GM23248 (cell line): ENCODE data around the gene PGBD5.

Experiments used
- EZH2 ChIP-seq: fragments of 200-600 bp; sonication (generic); IDR thresholded peaks from 2 replicates; pipeline ENCODE4 v1.6.1; 2018; ENCODE audit warnings: antibody characterized with exemption, mild to moderate bottlenecking; ENCODE audit not compliant: insufficient read depth, poor library complexity, severe bottlenecking
- EZH2phosphoT487 ChIP-seq: fragments of 200-600 bp; sonication (generic); IDR thresholded peaks from 2 replicates; pipeline ENCODE4 v1.6.1; 2018; ENCODE audit warnings: antibody characterized with exemption, moderate library complexity, mild to moderate bottlenecking, low read depth; ENCODE audit not compliant: insufficient read depth

DNA sequence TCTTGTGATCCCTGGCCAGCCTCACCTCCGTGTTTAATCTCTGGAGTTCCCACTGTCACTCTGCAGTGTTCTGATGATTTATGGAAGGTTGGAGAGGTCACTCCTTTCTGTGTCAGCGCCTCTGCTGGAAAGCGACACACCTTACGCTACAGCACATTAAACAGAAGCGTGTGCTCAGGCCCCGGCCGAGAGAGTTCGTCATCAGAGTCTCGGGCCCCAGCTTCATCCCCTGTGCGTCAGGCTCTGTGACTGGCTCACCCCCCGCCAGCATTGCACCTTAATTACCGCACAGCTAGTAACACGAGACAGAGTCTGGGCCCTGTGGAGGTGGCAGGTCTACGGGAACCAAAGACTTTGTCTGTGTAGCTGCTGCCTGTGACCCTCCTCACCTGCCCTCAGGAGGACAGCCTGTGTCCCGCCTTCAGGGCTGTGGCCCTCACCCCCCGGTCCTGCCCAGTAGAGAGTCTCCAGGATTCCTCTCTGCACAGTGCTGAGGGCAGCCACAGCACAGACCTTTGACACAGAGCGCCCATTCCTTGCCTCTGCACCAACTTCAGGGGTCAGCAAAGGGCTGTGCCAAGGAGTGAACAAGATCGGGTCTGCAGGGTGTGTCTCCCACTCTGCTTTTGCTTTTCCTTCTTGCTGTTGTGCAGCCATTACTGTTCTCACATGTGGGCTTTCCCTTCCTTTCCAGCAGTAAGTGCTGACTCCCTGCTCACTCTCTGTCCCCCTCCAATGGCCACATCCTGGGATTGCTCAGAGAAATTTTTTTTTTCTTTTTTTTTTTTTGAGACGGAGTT, 157.6 kb downstream of the PGBD5 start:
- no peak for TF ChIP-seq EZH2
- no peak for TF ChIP-seq EZH2phosphoT487
